NCI-H128 (cell line): ENCODE data around the gene UNC5A.

ENCODE experiments used
- DNase-seq: peaks from one replicate; lab custom pipeline; 2025; ENCODE audit not compliant: unreplicated experiment; lab: John Stamatoyannopoulos, UW

UNC5A gene

GRCh38 chr5:176844706-176845391 lies 34.5 kb downstream of the UNC5A start:
- no peak for DNase-seq

- DNase-seq = no peak
These were observed 35.0 kb downstream of the UNC5A start for GRCh38 chr5:176845392-176845713.

- DNase-seq = no peak
These were observed 36.2 kb downstream of the UNC5A start for GRCh38 chr5:176846335-176847140.

GRCh38 chr5:176847148-176847547 lies 36.8 kb downstream of the UNC5A start:
- no peak for DNase-seq

- DNase-seq = no peak
These were observed 37.4 kb downstream of the UNC5A start for GRCh38 chr5:176847726-176848290.

- no peak for DNase-seq
These were observed 38.3 kb downstream of the UNC5A start for GRCh38 chr5:176848651-176849050.

- DNase-seq = no peak
These were observed 39.4 kb downstream of the UNC5A start for GRCh38 chr5:176849611-176850227.

- no peak for DNase-seq
These were observed 40.2 kb downstream of the UNC5A start for GRCh38 chr5:176850371-176851245.

GRCh38 chr5:176851380-176851779 lies 41.0 kb downstream of the UNC5A start:
- no peak for DNase-seq

GRCh38 chr5:176851871-176852658 lies 41.7 kb downstream of the UNC5A start:
- no peak for DNase-seq

GRCh38 chr5:176853151-176853778 lies 42.9 kb downstream of the UNC5A start:
- no peak for DNase-seq

- DNase-seq = no peak
These were observed 43.8 kb downstream of the UNC5A start for GRCh38 chr5:176854164-176854563.

GRCh38 chr5:176855598-176855997 lies 45.2 kb downstream of the UNC5A start:
- DNase-seq = no peak

- no peak for DNase-seq
These were observed 46.4 kb downstream of the UNC5A start for GRCh38 chr5:176856746-176857145.

- no peak for DNase-seq
These were observed 47.0 kb downstream of the UNC5A start for GRCh38 chr5:176857216-176857893.

- DNase-seq = no peak
These were observed 47.5 kb downstream of the UNC5A start for GRCh38 chr5:176857894-176858273.

- no peak for DNase-seq
These were observed 49.6 kb downstream of the UNC5A start for GRCh38 chr5:176859916-176860315.

GRCh38 chr5:176860381-176860780 lies 50.0 kb downstream of the UNC5A start:
- DNase-seq = no peak

- DNase-seq = no peak
These were observed 50.9 kb downstream of the UNC5A start for GRCh38 chr5:176861276-176861675.
